Measurements from ENCODE around the gene CTNNBIP1.

Gene CTNNBIP1

GRCh38 chr1:9852410-9853248 is 57.4 kb downstream of the CTNNBIP1 start:
- no peak for DNase-seq (ENCODE audit: low read depth)

DNA sequence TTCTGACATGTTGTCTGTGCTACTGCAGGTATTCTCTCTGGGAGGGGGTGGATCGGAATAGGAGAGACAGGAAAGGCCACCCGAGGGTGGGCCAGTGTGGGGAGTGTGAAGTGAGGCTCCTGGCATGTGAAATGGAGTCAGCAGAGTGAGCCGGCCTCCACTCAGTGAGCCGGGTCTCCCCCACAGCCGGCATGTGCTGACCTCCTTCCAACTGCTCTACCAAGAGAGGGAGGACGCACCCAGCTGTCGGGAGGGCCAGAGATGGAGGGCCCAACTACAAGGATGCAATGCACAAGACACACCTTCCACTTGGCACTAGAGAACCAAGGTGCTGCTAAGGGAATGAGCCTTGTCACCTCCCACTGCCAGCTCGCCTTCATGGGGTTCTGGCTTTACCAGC is 58.1 kb downstream of the CTNNBIP1 start:
- DNase-seq (ENCODE audit: low read depth) = no peak

DNA sequence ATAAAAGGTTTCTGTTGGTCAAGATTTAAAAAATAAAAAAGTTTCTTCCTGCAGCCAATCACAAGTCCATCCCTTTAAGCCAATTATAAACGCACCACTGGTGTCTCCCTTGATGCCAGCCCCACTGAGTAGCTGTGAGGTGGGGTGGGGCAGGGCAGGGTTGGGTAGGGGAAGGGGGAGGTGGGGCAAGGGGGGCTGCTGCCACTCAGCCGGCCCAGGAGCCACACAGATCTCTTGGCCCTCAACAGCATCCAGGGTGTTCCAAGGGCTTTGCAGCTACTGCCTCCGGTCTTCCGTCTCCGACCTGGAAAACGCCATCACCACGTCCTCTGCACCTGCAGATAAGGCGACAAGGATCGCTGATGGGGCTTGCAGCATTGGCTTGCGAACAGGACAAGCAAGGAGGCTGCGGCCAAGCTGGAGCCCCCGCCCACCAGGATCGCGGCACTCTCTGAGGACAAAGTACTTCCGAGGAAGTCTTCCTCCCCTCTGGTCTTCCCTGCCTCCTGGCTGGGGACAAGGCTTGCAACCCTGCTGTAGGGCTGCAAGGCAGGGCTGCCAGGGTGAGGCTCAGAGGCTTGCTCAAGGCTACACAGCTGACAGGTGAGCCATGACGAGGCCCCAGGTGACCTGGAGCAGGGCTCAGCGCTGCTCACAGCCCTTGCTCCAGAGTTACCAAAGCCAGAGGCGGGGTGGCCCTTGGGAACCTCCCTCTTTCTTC is 59.5 kb downstream of the CTNNBIP1 start:
- DNase-seq (ENCODE audit: low read depth) = no peak

DNA sequence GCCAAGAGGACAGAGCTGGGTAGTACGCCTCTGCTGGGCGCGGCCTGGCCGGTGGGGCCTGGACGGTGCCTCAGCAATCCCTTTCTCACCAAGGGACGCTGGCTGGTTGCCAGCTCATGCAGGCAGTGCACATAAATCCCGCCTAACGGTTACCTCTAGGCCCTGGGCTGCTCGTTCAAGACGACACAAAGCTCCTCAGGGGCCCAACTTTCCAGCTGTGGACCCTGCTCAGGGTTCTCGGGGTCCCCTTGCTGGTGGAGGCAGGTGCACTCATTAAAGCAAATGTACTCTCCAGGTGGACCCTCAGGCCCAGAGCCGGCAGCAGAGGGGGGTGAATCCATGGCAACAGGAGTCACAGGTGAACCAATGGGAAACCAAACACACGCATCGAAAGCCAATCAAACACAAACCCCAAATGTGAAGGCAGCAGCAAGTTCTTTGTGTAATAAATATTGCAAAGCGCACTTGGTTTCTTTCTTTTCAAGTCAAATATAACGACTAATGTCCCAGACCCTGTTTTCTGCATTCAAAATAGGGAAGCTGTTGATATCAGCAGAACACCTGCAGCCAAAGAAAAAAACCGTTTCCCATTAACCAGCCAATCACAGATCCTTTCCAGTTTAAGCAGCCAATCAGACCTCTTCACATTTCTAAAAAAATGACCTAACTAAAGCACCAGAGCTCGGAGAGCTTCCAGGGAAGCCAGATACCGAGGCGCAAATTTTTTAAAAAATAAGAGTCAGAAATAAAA is 60.2 kb downstream of the CTNNBIP1 start:
- DNase-seq (ENCODE audit: low read depth) = no peak

- no peak for DNase-seq (ENCODE audit: low read depth)
These were observed 62.0 kb downstream of the CTNNBIP1 start for GRCh38 chr1:9848022-9848421.

DNA sequence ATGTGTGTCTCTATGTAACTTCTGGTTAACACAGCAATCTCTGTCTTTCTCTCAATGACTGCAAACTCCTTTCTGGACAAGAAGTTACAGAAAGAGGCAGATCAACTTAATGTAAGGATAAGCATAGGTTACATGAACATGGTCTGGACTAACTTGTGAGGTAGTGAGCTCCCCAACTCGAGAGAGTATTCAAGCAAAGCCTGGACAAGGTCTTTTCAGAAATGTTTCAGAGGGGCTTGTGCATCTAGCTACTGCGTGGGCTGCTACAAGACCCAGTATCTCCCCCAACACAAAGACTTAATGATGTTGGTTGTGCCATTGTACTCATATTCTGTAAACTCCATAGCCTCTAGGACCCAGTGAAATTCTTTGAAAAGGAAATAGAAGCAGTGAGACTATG is 62.8 kb downstream of the CTNNBIP1 start:
- DNase-seq (ENCODE audit: low read depth) = no peak

DNA sequence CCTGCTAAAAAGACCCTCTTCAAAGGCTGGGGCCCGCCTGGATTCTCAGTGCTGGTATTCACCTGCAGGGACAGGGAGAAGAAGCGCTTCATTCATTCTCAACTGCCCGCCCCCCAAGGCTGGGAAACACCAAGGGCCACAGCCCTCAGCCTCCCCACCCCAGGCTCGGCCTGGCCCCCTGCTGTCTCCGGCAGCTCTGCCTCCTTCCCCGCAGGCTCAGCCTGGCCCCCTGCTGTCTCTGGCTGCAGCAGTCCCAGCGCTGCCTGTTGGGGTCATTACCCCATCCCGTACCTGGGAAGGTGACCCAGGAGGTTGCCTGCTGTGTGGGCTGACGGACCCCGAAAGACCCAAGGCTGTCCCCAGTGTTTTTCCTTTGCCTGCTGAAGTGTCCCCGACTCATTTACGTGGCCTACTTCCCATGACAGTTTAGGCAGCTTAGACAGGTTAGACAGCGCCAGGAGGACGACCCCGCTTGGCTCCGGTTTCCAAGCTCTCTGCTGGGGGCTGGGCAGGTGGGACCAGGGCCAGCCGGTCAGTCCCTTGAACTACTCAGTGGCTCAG is 63.4 kb downstream of the CTNNBIP1 start:
- DNase-seq (ENCODE audit: low read depth) = no peak

- DNase-seq (ENCODE audit: low read depth) = no peak
These were observed 64.2 kb downstream of the CTNNBIP1 start for GRCh38 chr1:9845914-9846313.

GRCh38 chr1:9844756-9845155 is 65.3 kb downstream of the CTNNBIP1 start:
- DNase-seq (ENCODE audit: low read depth) = no peak

DNA sequence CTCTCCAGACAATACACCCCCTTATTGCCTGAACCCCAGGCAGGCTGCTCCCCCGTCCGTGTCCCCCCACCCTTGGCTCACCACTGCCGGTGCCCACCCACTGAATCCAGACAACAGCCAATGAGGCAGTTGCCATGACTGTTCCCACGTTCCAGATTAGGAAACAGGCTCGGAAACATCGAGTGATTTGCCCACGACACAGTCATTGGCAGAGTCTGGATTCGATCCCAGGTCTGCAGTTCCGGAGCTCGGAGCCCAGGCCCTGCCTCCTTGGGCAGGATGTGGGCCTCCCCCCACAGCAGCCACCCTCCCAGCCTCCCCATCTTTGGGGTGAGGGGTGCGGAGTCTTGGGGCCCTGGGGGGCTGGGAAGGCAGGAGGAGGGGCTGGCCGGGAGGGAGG is 66.0 kb downstream of the CTNNBIP1 start:
- DNase-seq (ENCODE audit: low read depth) = no peak

DNA sequence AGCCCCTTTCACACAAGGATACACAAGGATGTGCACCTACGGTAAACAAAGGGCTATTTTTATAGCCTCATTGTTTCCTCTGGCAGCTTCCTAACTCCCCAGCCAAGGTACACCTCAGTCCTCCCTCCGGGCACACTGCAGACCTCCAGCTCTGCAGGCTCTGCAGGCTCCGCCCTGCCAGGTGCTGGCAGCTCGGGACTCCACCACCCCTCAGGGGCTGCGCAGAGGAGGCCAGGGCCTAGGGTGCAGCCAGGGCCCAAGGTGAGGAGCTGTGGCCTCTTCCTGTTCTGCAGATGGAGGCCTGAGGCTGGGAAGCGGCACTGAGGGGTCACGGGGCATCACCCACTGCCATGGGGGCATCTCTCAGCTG is 66.5 kb downstream of the CTNNBIP1 start:
- DNase-seq (ENCODE audit: low read depth) = no peak

DNA sequence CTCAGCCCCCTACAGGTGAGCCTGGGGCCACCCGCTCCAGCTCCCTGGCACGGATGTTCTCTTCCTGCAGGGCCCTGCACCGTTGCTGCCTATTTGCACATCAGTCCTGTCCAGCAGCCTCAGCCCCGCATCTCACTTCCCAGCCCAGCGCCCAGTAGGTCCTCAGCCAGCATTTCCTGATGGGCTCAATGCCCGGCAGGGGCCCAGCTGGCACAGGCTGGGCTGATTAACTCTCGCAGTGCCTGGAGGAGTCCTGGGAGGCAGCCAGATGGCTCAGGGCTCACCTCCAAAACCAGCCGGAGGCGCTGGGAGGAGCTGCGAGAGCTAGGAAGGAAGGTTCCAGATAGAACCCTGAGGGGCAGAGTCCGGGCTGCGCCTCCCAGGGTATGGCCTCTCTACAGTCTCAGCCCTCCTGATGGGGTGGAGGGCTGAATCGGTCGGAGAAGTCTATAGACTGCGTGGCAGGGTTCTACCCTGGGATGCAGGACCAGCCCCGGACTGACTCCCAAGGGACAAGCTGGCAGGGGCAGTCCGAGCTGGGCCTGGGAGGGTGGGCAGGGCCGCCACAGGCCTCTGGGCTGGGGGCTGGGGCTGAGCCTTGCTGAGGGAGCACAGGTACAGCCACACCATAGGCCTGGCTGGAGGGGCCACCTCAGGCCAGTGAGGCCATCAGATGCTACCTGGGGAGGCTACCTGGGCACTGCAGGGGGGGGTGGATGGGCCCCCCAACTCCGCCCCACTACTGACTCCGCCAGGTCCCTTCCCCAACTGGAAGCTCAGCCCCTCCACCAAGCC is 67.1 kb downstream of the CTNNBIP1 start:
- DNase-seq (ENCODE audit: low read depth) = no peak

GRCh38 chr1:9842073-9842711 is 67.9 kb downstream of the CTNNBIP1 start:
- no peak for DNase-seq (ENCODE audit: low read depth)

- no peak for DNase-seq (ENCODE audit: low read depth)
These were observed 68.6 kb downstream of the CTNNBIP1 start for GRCh38 chr1:9841460-9841859.

- no peak for DNase-seq (ENCODE audit: low read depth)
These were observed 69.9 kb downstream of the CTNNBIP1 start for GRCh38 chr1:9840176-9840575.

DNA sequence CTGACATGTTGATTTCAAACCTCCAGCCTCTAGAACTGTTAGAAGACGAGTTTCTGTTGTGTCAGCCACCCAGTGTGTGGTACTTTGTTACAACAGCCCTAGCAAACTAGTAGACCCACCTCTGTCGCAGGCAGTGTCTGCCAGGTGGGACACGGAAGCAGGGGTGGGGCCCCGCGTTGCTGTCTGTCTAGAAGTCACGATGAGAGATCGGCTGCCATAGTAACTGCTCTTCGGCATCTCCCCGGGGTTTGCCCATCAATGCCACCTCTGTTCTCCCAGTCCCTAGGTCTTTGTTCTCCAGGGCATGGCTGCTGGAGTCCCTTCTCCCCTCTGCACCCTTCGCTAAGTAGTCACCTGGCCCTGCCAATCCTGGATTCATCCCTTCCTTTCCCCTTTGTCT is 71.1 kb downstream of the CTNNBIP1 start:
- DNase-seq (ENCODE audit: low read depth) = no peak

GRCh38 chr1:9836632-9836960 is 73.5 kb downstream of the CTNNBIP1 start:
- DNase-seq (ENCODE audit: low read depth) = no peak

- DNase-seq (ENCODE audit: low read depth) = no peak
These were observed 74.1 kb downstream of the CTNNBIP1 start for GRCh38 chr1:9835758-9836631.

GRCh38 chr1:9835404-9835757 is 74.7 kb downstream of the CTNNBIP1 start:
- no peak for DNase-seq (ENCODE audit: low read depth)

DNA sequence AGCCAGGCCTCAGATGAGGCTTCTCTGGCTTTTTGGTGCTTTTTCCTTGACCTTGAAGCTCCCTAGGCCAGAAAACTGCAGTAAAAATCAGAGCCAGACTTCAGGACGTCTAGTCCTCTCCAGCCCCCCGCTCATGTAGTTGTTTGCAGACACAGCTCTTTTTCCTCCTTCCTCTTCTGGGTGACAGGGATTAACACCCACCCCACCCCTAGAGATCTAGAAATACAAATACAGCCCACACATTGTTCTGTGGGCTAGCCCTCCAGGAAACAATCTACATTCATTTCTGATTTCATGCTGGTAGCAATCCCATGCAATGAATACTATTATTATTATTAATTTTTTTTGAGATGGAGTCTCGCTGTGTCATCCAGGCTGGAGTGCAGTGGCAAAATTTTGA is 76.4 kb downstream of the CTNNBIP1 start:
- DNase-seq (ENCODE audit: low read depth) = no peak
